NB4 (cell line): ENCODE measurements around the gene MAFG.

ENCODE experiments used
- DNase-seq: peaks from one replicate; pipeline ENCODE4 v3.0.0; 2010; ENCODE audit warnings: low read depth
- H3K4me3 ChIP-seq: one replicate; pipeline ENCODE4 v1.5.1; 2011; ENCODE audit warnings: mild to moderate bottlenecking, low read depth, low read length, moderate library complexity
- MYC ChIP-seq: IDR thresholded peaks from 2 replicates; pipeline ENCODE4 v1.6.1; 2011; ENCODE audit warnings: low read depth, low read length
- POLR2A ChIP-seq: IDR thresholded peaks from 2 replicates; pipeline ENCODE4 v1.6.1; 2011; ENCODE audit warnings: mild to moderate bottlenecking; ENCODE audit not compliant: insufficient read length; ENCODE audit errors: extremely low read depth
- TF ChIP-seq, protein P1 (sequence below): IDR thresholded peaks from one replicate; pipeline ENCODE4 v1.5.1; 2012; ENCODE audit warnings: low read depth, low read length
- TF ChIP-seq, protein P2 (sequence below): IDR thresholded peaks from 2 replicates; pipeline ENCODE4 v1.6.1; 2011; ENCODE audit warnings: low read depth, low read length

Gene MAFG

GRCh38 chr17:81950501-81950900, 23.0 kb upstream of the MAFG start:
- TF ChIP-seq POLR2A: no peak
- no peak for TF ChIP-seq MYC
- TF ChIP-seq, protein P1, sequence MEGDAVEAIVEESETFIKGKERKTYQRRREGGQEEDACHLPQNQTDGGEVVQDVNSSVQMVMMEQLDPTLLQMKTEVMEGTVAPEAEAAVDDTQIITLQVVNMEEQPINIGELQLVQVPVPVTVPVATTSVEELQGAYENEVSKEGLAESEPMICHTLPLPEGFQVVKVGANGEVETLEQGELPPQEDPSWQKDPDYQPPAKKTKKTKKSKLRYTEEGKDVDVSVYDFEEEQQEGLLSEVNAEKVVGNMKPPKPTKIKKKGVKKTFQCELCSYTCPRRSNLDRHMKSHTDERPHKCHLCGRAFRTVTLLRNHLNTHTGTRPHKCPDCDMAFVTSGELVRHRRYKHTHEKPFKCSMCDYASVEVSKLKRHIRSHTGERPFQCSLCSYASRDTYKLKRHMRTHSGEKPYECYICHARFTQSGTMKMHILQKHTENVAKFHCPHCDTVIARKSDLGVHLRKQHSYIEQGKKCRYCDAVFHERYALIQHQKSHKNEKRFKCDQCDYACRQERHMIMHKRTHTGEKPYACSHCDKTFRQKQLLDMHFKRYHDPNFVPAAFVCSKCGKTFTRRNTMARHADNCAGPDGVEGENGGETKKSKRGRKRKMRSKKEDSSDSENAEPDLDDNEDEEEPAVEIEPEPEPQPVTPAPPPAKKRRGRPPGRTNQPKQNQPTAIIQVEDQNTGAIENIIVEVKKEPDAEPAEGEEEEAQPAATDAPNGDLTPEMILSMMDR: no peak
- TF ChIP-seq, protein P2, sequence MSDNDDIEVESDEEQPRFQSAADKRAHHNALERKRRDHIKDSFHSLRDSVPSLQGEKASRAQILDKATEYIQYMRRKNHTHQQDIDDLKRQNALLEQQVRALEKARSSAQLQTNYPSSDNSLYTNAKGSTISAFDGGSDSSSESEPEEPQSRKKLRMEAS: no peak
- no peak for DNase-seq
- H3K4me3 ChIP-seq: no peak overlapping the region

DNA sequence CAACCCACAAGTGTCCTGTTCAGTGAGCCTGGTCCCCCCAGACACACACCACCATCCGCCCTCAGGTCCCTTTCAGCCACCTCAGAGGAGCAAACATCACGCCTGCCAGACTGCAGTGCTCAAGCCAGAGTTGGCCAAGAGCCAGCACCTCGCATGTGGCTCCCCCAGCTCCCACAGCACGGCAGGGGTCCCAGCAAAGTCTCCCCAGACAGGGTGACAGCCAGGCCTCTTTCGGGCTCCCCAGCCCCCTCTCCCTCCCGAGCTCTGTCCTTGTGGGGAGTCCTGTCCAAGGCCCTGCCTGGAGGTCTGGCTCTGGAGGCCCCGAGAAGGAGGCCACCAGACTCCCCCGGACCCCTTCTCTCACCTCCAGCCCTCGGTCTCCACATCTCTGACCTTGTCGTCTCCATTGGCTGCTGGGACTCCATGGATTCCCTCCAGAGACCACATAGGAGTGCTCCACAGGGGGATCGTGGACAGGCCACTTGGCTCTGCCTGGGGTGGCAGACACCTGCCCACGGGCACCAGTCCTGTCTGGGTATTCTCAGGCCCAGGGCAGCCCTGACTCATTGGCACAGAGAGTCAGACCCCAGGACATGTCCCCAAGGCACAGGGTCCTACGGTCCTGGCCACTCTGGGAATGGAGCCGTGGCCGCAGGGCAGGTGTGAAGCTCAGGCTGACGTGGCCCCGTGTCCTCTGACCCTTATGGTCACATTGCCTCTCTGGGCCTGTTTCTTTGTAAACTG, 21.3 kb upstream of the MAFG start:
- H3K4me3 ChIP-seq: no peak overlapping the region
- TF ChIP-seq, protein P1: no peak
- TF ChIP-seq, protein P2: no peak
- TF ChIP-seq POLR2A: no peak
- TF ChIP-seq MYC: no peak
- no peak for DNase-seq

- H3K4me3 ChIP-seq: no peak within 1 kb of the TSS
- TF ChIP-seq, protein P2: no peak
- TF ChIP-seq, protein P1: no peak
- TF ChIP-seq POLR2A (no peak), MYC (no peak)
- no peak for DNase-seq
Measured at GRCh38 chr17:81947189-81947588, 19.7 kb upstream of the MAFG start, which contains the start of gene MYADML2. MYADML2 (minus strand) TSS chr17:81947233; CDS start chr17:81941741, 5,492 bp downstream.

- TF ChIP-seq, protein P2: no peak
- TF ChIP-seq, protein P1: no peak
- TF ChIP-seq MYC: no peak
- TF ChIP-seq POLR2A: no peak
- no peak overlapping the region for H3K4me3 ChIP-seq
- DNase-seq: no peak
Measured at GRCh38 chr17:81944858-81945257, 17.3 kb upstream of the MAFG start.

- H3K4me3 ChIP-seq: no peak overlapping the region
- TF ChIP-seq, protein P1: no peak
- TF ChIP-seq POLR2A: no peak
- TF ChIP-seq MYC: no peak
- TF ChIP-seq, protein P2: no peak
- no peak for DNase-seq
Measured at GRCh38 chr17:81942167-81942553, 14.6 kb upstream of the MAFG start.

GRCh38 chr17:81941484-81942166, 14.1 kb upstream of the MAFG start:
- TF ChIP-seq, protein P1: no peak
- TF ChIP-seq, protein P2: no peak
- no peak for TF ChIP-seq MYC
- TF ChIP-seq POLR2A: no peak

More at GRCh38 chr17:81941484-81942166, 14.1 kb upstream of the MAFG start:
- H3K4me3 ChIP-seq: no peak overlapping the region
- no peak for DNase-seq
